NCI-H2227 (cell line): Measurements from ENCODE around the gene NPHP3.
A peak's percentile ranks its signal among the peaks of the same experiment; 100 is the strongest.

ENCODE experiments used
- DNase-seq: peaks from one replicate; lab custom pipeline; 2025; ENCODE audit not compliant: unreplicated experiment; lab: John Stamatoyannopoulos, UW

Gene NPHP3

DNA sequence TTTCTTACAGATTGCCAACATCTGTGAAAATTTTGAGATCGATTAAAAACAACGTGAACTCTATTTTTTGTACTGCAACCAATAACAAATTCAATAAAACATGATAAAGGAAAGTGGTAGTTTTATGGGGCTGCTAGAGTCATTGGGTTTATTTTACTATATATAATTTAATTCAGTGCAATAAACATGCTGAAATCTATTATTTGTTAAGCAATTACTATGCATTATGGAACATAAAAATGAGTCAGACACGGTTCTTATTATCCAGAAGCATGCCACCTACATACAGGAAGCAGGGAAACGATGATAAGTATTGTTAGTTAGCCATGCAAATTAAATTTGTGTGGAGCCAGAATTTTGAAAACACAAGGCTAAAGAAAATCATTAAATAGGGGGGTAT is 27.2 kb downstream of the NPHP3 start:
- no peak for DNase-seq

DNA sequence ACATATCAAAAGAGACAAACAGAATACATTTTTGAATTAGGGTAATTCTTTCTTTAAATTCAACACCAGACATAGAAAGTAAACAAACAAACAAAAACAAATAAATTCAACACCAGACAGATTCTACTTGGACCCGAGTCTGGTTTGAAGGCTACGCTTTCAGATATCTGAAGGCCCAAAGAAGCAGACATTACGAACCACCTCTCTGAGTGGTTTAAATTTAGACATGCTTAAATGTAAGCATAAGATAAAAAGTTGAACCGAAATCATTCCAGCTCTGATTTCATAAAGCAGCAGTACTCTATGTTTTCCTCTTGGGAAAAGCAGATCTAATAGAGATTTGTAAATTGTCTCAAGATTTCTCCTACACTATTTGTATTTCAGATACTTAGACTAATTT is 32.2 kb downstream of the NPHP3 start:
- no peak for DNase-seq

DNA sequence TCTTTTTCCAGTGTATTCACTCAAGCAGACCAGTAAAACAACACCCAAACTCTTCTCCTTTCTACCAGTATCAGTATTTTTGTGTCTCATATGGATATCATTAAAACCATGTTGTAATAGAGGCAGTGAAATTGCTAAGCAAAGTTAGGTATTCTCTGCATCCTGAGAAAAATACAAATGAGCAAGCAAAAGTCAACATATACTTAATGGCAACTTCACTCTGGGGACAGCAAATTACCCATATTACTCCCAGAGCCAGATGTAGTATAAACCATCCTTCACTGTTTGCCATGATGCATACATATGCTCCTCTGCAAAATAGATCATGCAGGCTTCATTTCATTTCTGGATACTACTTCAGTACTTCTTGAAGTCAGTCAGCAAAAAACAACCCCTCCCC is 40.0 kb downstream of the NPHP3 start:
- DNase-seq: no peak

DNA sequence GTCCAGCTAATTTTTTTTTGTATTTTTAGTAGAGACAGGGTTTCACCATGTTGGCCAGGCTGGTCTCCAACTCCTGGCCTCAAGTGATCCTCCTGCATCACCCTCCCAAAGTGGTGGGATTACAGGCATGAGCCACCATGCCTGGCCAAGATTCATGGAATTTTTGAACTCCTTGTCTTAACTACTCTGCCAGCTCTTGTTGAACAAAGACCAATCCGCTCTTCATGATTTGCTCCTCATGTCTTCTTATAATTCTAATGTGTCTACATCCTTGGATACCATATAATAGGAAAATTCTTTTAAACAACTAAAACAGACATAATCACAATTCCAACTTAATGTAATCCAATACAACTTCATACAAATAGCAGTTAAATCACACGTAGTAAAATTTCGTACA is 40.8 kb downstream of the NPHP3 start:
- no peak for DNase-seq

DNA sequence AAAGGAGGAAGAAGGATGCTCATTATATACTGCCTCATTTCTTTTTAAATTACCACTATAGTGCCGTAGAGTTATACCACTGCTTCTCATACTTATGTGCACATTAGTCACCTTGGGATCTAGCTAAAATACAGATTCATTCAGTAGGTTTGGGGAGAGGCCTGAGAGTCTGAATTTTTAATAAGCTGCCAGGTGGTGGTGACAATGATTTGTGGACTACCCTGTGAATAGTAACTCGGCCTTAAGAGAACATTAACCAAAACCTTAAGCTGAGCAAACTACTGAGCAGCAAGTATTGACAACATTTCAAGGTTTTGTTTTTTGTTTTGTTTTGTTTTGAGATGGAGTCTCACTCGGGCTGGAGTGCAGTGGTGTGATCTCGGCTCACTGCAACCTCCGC is 42.3 kb downstream of the NPHP3 start:
- DNase-seq: no peak

DNA sequence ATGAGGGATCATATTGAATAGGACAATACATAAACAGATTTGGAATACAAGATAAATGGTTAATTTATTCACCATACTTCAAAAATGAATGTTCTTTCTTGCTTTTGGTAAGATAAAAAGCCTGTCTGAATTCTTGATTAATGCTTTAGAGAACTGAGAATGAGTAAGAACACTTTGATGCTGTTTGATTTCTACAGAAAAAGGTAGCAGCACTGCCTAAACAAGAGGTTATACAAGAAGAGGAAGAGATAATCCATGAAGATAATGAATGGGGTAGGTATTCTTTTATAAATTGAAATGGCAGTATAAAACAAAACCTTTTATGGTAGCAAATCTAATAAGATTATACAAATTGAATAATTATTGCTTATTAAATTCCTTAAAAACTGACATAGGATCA is 46.8 kb downstream of the NPHP3 start:
- no peak for DNase-seq

DNA sequence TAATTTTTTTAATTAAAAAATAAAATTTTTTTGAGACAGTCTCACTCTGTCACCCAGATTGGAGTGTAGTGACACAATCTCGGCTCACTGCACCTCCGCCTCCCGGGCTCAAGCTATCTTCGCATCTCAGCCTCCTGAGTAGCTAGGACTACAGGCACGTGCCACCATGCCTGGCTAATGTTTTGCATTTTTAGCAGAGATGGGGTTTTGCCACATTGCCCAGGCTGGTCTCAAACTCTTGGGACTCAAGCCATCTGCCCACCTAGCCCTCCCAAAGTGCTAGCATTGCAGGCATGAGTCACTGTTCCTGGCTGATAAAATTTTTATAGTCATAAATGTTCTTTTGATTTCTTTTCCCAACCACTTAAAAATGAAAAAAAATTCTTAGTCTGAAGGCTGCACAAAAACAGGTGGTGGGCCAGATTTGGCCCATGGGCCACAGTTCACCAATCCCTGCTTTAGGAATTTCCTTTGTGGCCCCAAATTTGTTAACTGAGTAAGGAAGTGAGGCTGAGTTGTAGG is 52.9 kb downstream of the NPHP3 start:
- DNase-seq: no peak

DNA sequence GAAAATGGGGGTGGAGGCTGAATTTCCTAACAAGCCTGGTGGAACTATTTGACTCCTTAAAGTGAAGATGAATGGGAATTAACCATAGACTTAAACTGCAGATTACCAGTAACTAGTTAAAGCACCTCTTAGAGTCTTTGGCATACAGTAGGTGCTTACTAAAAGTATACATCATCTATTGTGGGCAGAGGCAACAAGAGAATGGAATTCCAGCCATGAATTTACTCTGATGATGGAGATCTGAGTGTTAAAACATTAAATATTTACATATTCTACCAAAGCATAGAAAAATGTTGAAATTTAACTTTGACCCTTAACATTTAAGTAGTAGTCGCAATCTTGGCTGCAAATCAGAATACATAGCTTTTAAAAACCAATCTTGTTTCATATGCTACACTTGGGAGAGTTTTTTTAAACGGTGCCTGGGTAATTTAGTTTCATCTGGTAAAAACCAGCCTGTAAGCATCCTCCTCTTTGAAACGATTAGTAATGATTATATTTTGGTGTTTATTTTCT is 56.9 kb downstream of the NPHP3 start:
- DNase-seq: no peak

DNA sequence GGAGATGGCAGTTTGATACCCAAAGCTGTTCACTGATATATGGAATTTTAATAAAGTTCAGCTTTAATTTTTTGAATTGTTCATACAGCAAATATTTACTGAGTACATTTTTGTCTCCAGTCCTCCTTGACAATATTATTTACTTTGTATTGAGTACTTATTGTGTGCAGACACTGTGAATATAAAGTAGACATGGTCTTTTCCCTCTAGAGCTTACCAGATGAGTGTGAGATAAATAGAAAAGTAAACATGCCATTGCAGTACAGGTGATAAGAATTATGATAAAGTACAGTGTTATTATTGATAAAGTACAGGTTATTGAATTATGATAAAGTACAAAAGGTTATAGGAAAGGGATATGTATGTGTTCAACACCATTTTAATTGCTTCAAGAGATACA is 60.0 kb downstream of the NPHP3 start:
- DNase-seq: no peak

DNA sequence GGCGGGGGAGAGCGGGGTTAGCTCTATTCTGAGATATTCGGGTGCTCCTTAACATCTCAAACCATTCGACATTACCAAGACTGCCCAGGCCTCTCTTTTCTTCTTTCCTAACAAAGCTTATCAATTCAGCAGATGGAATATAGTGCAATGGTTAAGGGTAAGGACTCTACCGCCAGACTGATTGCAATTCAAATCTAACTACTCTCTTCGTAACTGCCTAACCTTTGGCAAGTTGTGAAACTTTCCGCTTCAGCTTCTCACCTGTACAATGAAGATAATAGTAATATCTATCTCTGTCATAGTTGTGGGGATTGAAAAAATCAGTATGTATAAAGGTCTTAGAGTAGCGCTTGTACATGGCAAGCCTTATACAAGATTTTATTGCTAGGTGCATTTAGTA is 61.1 kb downstream of the NPHP3 start:
- DNase-seq: no peak

DNA sequence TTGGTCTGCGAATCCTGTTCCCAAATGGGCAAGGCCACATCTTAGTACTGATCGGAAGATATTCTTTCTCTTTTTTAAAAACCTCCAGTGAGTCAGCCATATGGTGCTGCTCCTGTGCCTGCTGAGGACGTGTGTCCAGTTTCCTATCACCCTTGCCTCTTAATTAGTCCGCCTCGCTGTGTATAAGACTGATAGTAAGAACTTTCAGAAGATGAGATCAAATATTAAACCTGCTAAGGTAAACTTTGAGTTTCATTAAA is 61.5 kb downstream of the NPHP3 start:
- DNase-seq: no peak

DNA sequence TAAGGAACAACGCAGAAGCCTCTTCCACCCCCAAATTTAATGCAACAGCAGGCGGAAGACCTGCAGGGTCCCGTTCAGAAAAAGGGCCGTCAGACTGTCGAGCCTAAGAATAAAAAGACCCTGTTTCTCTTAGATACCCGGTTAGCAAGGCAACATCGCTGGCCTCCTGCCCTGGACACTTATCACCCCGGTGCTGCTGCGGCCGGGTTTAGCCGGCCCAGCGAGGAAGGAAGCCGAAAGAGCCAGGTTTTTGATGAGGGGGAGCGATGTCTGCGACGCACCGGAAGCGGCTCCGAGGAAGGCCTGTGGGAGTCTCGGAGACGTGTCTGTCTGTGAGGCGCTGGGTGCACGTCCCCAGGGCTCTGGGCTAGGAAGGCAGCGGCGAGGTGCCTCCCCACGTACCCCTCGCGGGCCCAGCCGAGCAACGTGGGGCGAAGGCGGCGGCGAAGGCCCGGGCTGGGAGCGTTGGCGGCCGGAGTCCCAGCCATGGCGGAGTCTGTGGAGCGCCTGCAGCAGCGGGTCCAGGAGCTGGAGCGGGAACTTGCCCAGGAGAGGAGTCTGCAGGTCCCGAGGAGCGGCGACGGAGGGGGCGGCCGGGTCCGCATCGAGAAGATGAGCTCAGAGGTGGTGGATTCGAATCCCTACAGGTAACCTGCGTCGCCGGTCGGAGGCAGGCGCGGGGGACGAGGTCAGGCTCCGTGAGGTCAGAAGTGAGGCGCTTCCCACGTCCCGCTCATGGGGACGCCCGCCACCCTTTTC is 62.0 kb downstream of the NPHP3 start, which contains the start of gene UBA5:
Gene UBA5, plus strand, starts transcription at position 278 of the 759 bp plus-strand sequence. Its CDS starts 209 bp downstream, at position 487.
- DNase-seq: peak; percentile 52

DNA sequence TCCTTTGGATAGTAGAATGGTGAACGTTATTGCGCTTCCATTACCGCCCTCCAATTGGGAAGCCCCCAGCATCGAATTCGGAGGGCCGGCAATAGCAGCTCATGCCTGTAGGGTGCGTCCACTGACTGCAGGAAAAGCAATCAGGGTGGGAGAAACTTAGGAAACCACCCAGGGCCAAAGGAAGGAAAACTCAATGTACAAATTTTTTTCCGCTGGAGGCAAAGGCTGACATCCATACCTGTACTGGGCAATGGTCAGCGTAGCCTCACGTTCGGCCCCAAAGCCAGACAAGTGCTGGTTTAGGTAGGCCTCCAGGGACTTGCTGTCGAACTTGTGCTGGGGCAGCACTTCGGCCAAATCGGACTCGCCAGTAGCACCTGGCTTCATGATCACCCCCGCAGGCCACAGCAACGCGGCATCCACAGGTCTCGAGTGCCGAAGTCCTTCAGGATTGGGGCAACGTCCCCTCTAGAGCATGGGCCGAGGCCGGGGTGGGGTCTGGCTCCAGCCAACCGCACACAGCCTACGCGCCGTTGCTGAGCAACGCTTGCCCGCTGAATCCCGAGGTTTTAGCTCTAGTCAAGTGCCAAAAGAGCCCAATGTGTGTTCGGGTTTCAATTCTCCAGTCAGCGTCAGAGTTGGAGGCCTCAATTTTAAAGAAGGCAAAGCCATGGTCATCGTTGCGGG is 62.7 kb downstream of the NPHP3 start, which contains the start of gene ACAD11:
Gene ACAD11, minus strand, starts transcription at position 445 of the 687 bp plus-strand sequence. Its CDS starts 58 bp downstream, at position 387.
- DNase-seq: peak; percentile 52

DNA sequence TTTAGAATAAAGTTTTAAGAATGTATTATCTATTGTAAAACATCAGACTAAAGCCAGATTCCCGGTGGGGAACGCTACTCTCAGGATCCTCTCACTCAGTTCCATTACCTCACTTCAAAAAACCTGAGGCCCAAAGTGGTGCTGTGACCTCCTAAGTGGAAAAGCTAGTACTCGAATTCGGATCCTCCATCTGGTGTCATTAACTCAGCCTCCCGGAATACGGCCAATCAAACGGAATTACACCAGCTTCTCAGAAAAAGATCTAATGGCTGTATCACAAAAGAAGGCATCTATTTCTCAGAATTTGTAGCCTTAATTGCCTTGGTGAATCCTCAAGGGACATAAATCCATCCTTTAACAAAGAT is 63.2 kb downstream of the NPHP3 start:
- peak; percentile 48 for DNase-seq

DNA sequence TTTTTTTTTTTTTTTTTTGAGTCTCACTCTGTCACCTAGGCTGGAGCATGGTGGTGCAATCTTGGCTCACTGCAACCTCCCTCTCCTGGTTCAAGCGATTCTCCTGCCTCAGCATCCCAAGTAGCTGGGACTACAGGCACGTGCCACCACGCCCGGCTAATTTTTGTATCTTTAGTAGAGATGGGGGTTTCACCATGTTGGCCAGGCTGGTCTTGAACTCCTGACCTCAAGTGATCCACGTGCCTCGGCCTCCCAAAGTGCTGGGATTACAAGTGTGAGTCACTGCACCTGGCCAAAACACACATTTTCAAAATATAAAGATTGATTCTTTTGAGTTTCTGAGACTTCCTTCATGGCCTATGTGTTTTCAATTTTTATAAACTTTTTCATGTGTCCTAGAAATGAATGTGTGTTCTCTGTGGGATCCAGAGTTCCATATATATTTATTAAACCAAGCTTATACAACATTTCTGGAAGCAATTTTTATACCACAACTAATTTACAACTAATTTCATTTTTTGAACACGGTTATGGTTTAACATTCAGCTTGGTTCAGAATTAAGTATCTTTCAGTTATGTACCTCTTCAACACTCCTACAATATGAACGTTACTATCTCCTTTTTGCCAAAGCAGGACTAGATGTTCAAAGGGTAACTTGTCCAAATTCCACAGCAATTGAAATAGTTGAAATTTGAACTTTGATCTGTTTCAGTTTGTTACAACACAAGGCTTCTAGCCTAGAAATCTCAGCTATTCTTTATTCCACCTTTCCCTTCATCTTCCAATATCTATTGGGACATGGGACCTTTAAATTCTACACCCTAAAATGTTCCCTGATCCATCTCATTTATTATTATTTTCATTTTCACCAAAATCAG is 64.1 kb downstream of the NPHP3 start:
- DNase-seq: no peak

DNA sequence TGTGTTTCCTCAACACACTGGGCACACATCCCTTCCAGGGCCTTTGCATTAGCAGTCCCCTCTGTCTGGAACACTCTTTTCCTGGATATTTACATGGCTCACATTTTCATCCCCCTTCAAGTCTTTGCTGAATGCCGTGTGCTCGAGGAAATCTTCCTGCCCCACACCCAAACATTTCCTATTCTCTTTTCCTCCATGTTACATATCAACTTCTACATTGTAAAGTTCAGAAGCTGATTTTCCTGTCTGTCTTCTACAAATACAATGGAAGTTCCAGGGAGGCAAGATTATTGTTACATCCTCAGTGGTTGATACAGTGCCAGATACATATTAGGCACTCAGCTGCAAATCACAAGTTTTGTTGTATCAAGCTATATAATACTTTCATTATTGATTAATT is 66.7 kb downstream of the NPHP3 start:
- no peak for DNase-seq

DNA sequence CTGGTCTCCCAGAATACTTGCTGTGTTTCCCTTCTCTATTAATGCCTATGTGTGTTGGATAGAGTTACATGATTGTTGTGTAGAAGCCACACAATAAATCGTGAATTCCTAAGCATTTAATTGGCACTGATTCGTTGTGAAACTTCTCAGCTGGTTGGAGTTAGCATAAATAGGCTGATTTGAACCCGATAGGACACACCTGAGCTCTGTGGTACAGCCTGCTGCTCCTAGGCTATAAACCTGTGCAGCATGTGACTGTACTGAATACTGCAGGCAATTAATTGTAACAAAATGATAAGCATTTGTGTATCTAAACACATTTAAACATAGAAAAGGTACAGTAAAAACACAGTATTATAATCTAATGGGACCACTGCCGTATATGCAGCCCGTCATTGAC is 67.5 kb downstream of the NPHP3 start:
- DNase-seq: no peak

DNA sequence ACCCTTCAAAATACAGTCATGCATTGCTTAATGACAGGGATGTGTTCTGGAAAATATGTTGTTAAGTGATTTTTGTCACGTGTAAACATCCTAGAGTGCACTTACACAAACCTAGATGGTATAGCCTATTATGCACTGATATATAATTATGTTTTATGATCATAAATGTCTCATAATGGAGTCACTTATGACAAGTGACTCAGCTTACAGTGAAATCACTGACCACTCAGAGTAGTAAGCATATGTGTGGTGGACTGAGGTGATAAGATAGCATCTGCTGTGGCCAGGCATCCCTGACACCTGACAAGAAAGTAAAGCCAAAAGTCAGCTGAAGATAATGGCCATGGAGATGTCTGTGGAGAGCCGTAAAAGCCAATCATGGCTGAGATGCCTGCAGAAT is 68.0 kb downstream of the NPHP3 start:
- DNase-seq: peak; percentile 69

DNA sequence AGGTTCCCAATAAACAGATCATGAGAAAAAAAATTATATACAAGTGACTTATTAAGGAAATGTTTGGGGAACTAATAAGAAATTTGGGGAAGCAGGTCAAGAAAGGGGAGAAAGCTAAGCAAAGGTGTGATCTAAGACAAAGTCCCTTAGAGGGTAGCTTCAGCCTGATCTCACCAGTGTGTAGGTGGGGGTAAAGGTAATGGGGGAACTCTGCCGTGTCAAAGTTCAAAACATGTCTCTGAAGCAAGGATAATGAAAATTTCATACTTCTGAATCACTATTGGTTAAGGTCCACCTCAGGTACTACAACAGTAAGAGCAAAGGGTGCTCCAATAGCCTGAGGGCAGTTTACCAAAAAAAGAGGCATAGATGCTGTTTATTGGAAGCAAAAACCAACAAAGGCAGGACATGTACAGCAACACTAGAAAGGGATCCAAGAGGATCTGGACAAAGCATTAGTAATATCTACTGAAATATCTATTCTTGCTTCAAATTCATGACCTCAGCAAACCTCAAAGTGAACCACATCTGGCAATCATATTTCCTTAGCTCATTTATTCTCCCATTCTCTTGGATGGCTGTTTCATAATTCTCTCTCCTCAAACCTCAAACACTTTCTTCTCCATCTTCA is 69.5 kb downstream of the NPHP3 start:
- no peak for DNase-seq

DNA sequence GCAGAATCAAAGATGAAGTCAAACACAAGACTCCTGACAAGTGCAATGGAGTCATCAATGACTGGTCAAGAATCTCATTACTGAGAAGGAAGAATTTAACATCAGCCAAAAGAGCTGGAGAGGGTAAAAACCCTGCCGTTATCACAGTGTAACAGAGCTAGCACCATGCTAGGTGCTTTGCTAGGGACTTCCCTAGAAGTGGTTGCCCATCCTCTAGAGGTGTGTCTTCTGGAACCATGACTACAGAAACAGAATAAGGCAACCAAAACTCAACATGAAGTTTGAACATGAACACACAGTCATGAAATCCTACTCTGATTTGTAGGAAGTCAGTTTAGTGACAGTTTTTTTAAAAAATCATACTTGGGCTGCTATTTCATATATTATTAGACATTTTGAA is 72.1 kb downstream of the NPHP3 start:
- no peak for DNase-seq

DNA sequence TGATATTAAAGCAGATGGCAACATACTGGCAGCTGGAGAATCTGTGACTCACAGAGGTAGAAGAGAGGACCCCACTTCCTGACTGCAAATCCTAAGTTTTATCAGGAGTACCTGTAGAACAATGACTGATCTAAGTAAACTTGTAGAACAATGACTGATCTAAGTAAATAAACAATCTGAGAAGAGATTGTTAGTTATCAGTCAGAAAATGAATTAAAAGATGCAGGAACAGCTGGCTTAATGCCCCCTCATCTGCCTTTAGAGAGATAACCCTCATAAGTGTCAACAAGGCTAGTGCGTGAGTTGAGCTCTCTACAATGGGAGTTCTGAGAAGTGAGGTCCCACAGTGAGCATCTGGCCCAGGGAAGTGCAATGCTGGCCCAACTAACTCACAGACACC is 77.2 kb downstream of the NPHP3 start:
- no peak for DNase-seq
